Spleen (tissue), 11 donors: ENCODE results near the gene IMPDH1. TPM values are rescaled to one million over a fixed set of nuclear protein-coding genes. Genes with fewer than 3 reads are reported as not detected.

Source experiments
- DNase-seq: peaks from one replicate; pipeline ENCODE4 v3.0.0-alpha.2; 2020
- H3K27ac ChIP-seq, 8 donors: fragments of 200-600 bp; sonication (generic) in 7 of 8; 1 replicate in 4 of 8; 2 replicates in 4 of 8; pipeline versions ENCODE4 v1.5.0 to v1.8.0; 2016 to 2021; ENCODE audit warnings: inconsistent platforms in 4 of 8, mild to moderate bottlenecking in 4 of 8, moderate library complexity in 1 of 8
- H3K27me3 ChIP-seq, 7 donors: fragments of 200-600 bp; sonication (generic) in 6 of 7; replicated peaks in 1 of 7; 1 replicate in 4 of 7; 2 replicates in 3 of 7; pipeline versions ENCODE4 v1.5.0 to v1.8.0; 2016 to 2021; ENCODE audit warnings: inconsistent platforms in 3 of 7, mild to moderate bottlenecking in 1 of 7
- H3K36me3 ChIP-seq, 6 donors: fragments of 200-600 bp; sonication (generic) in 5 of 6; 1 replicate in 4 of 6; 2 replicates in 2 of 6; pipeline versions ENCODE4 v1.5.0 to v1.8.0; 2016 to 2021; ENCODE audit warnings: inconsistent platforms in 2 of 6
- H3K4me1 ChIP-seq, 6 donors: fragments of 200-600 bp; sonication (generic) in 5 of 6; 1 replicate in 3 of 6; 2 replicates in 3 of 6; pipeline versions ENCODE4 v1.5.0 to v1.8.0; 2016 to 2021; ENCODE audit warnings: inconsistent platforms in 3 of 6
- H3K4me3 ChIP-seq, 8 donors: fragments of 200-600 bp; sonication (generic) in 7 of 8; 1 replicate in 4 of 8; 2 replicates in 4 of 8; pipeline versions ENCODE4 v1.5.0 to v1.8.0; 2016 to 2021; ENCODE audit warnings: inconsistent platforms in 4 of 8, mild to moderate bottlenecking in 4 of 8, moderate library complexity in 2 of 8
- H3K9me3 ChIP-seq, 8 donors: fragments of 200-600 bp; sonication (generic) in 7 of 8; 1 replicate in 4 of 8; 2 replicates in 4 of 8; pipeline versions ENCODE4 v1.5.0 to v1.8.0; 2016 to 2021; ENCODE audit warnings: inconsistent platforms in 4 of 8
- POLR2A ChIP-seq, 3 donors: fragments of 450-650 bp; IDR thresholded peaks; one replicate each; pipeline ENCODE4 v1.5.1; 2017; ENCODE audit warnings: antibody characterized with exemption in 3 of 3, mild to moderate bottlenecking in 1 of 3
- POLR2AphosphoS5 ChIP-seq, 3 donors: sonication (generic); formaldehyde crosslinking; IDR thresholded peaks; one replicate each; pipeline ENCODE4 v1.5.1; 2017; ENCODE audit warnings: antibody characterized with exemption in 3 of 3
- WGBS, 5 donors: extraction: QIAGEN DNeasy Blood & Tissue Kit in 3 of 5; methylation state at CpG; one replicate each; pipeline versions ENCODE4 v1.1.5 to v1.1.7; 2013 to 2018; 5-methylcytosine and 5-hydroxymethylcytosine counted together
- intact Hi-C: fragments of 100-400 bp; cut with DNase I; formaldehyde crosslinking; loops from one replicate; pipeline ENCODE4 v1.15.0; 2023; ENCODE audit warnings: low total_unique reads
- polyA plus RNA-seq, 3 donors: library from polyadenylated mRNA; stranded (reverse); fragments of 200-250 nt; gene quantifications; one replicate each; pipeline ENCODE4 v1.2.1, GENCODE V29; 2013
- total RNA-seq, 7 donors: library from RNA; depleted of rRNA in 3 of 7; stranded (reverse); fragments of >200 nt in 3 of 7; fragmentation: NEBNext Ultra II Directional in 4 of 7; extraction: Animal tissue kit (Norgen Biotek cat#: 25700) in 4 of 7; gene quantifications; one replicate each; pipeline versions ENCODE4 v1.1.0 to v1.2.1, GENCODE V29; 2016 to 2021
- TF ChIP-seq, protein P1 (sequence below), 11 experiments: fragments of 200-600 bp in 7 of 11; fragments of 450-650 bp in 4 of 11; sonication (generic) in 4 of 11; IDR thresholded peaks in 8 of 11; conservative IDR thresholded peaks in 3 of 11; 1 replicate in 7 of 11; 2 replicates in 4 of 11; pipeline versions ENCODE4 v1.4.0 to v1.8.0; 2016 to 2021; ENCODE audit warnings: antibody characterized with exemption in 11 of 11, inconsistent platforms in 4 of 11, mild to moderate bottlenecking in 1 of 11
- donor health status: healthy with polysubstance abuse.
- donor health status: DM: no; HTN: no; CAD: no; lungs with moderate emphysema.
- donor health status: DM: no; HTN: no; CAD: no.
- donor health status: Bipolar disorder and iron deficiency.
- donor health status: healthy.
- donor health status: DM: no; HTN: no; CAD: no.
- donor health status: DM: yes; HTN: yes; CAD: no.

IMPDH1 gene
- total and polyA plus RNA-seq, 10 donors: 29.9 to 120 (median 83.1) TPM

DNA sequence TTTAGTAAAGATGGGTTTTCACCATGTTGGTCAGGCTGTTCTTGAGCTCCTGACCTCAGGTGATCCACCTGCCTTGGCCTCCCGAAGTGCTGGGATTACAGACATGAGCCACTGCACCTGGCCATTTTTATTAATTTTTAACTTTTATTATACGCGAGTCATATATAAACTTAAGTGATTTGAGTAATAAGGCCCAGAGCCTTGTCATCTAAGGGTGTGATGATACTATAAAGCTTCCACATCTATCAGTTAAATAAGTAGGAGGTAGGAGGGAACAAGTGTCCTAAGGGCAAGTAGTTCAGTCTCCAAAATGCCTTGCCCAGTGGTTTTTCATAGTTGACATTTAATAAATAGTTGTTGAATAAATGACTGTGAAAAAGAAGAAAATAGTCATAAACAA, 32.6 kb upstream of the IMPDH1 start:
- 85 to 95% (median 92%) methylated on average over 3 of the region's 3 CpGs for WGBS, 5 donors
- H3K4me3 ChIP-seq: no peak overlapping the region
- intact Hi-C loops: no loop called here

DNA sequence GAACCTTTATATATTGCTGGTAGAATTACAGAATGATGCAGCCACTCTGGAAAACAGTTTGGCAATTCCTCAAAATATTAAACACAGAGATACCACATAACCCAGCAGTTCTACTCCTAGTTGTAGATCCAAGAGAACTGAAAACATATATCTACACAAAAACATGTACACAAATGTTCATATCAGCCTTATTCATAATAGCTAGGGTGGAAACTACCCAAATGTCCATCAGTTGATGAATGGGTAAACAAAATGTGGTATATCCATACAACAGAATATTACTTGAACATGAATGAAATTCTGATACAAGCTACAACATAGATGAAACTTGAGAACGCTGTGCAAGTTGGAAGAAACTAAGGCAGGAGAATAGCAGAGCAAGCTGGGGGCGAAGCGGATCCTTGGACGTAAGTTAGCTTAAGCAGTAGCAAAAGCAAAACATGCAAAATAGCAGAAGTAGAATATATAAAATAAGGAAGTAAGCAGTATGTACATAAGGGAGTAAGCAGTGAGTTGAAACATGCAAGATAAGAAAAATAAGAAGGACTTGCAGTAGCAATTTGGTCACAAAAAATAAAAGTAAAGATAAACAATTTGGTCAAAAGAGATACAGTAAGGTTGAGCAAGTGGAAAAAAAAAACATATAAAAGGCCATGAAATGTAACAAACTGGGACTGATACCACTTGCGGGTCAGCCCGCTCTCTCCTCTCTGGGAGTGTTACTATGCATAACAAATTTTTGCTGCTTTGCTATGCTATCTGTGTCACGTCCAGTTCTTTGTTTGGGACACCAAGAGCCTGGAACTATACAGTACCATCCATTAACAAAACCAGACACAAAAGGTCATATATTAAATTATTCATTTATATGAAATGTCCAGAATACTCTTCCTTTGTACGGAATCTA, 27.9 kb upstream of the IMPDH1 start:
- no peak for DNase-seq
- WGBS, 5 donors: 52 to 67% (median 56%) methylated on average over 8 of the region's 8 CpGs
- Histone ChIP-seq H3K4me1 (peaks cover 0 to 20% (median 3%) of the 10 kb centered on the region in 6 donors), H3K27ac (peak overlapping the region in 6 of 8 donors; percentile 20 to 73 (median 56)), H3K9me3 (no peaks in the 10 kb centered on the region), H3K4me3 (no peak overlapping the region), H3K36me3 (no peaks in the 10 kb centered on the region), H3K27me3 (no peaks in the 10 kb centered on the region)
- TF ChIP-seq POLR2AphosphoS5 (IDR thresholded peaks at IDR 0.05) (no peak), POLR2A (IDR thresholded peaks at IDR 0.05) (no peak)
- TF ChIP-seq, protein P1, sequence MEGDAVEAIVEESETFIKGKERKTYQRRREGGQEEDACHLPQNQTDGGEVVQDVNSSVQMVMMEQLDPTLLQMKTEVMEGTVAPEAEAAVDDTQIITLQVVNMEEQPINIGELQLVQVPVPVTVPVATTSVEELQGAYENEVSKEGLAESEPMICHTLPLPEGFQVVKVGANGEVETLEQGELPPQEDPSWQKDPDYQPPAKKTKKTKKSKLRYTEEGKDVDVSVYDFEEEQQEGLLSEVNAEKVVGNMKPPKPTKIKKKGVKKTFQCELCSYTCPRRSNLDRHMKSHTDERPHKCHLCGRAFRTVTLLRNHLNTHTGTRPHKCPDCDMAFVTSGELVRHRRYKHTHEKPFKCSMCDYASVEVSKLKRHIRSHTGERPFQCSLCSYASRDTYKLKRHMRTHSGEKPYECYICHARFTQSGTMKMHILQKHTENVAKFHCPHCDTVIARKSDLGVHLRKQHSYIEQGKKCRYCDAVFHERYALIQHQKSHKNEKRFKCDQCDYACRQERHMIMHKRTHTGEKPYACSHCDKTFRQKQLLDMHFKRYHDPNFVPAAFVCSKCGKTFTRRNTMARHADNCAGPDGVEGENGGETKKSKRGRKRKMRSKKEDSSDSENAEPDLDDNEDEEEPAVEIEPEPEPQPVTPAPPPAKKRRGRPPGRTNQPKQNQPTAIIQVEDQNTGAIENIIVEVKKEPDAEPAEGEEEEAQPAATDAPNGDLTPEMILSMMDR (IDR thresholded peaks at IDR 0.05 in 8 of 11, conservative IDR thresholded peaks at IDR 0.05 in 3 of 11): no peak
- intact Hi-C loops: no loop called here

More for the DNA sequence above, 32.6 kb upstream of the IMPDH1 start:
- Histone ChIP-seq H3K27me3 (no peaks in the 10 kb centered on the region), H3K9me3 (no peaks in the 10 kb centered on the region), H3K27ac (no peak overlapping the region), H3K36me3 (no peaks in the 10 kb centered on the region), H3K4me1 (peaks cover 0 to 15% (median 3%) of the 10 kb centered on the region in 6 donors)
- no peak for TF ChIP-seq POLR2AphosphoS5 (IDR thresholded peaks at IDR 0.05)
- TF ChIP-seq, protein P1 (IDR thresholded peaks at IDR 0.05 in 8 of 11, conservative IDR thresholded peaks at IDR 0.05 in 3 of 11): no peak
- no peak for DNase-seq

DNA sequence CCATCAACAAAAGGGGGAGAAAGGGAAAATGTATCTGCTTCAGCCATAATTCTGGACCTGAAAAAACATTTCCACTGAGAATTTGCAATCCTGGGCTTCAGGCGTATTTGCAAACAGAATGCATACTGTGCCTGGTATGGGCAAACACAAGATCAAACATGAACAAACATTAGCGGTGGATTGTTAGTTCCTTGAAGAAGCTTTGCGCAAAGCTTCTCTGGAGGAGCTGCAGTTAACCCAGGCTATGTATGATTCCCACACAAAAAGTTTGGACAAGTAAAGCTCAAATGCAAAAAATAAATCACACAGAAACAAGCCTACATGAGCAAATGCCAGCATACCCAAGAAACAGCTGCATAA, 25.5 kb upstream of the IMPDH1 start:
- TF ChIP-seq POLR2AphosphoS5 (IDR thresholded peaks at IDR 0.05): no peak
- no peak for TF ChIP-seq POLR2A (IDR thresholded peaks at IDR 0.05)
- TF ChIP-seq, protein P1 (IDR thresholded peaks at IDR 0.05 in 8 of 11, conservative IDR thresholded peaks at IDR 0.05 in 3 of 11): no peak
- WGBS, 5 donors: 78 to 92% (median 90%) methylated on average over 3 of the region's 3 CpGs
- no peak overlapping the region for H3K4me3 ChIP-seq
- DNase-seq: no peak
- H3K36me3 ChIP-seq: no peaks in the 10 kb centered on the region
- intact Hi-C loops: no loop called here
- H3K4me1 ChIP-seq: peaks cover 0 to 20% (median 3%) of the 10 kb centered on the region in 6 donors
- no peak overlapping the region for H3K27ac ChIP-seq
- no peaks in the 10 kb centered on the region for H3K9me3 ChIP-seq
- peaks cover 0 to 11% (median 0%) of the 10 kb centered on the region in 7 donors for H3K27me3 ChIP-seq
